Myocyte (in vitro differentiated cells): ENCODE results near the gene ELP5. TPM values are rescaled to one million over a fixed set of nuclear protein-coding genes. Genes with fewer than 3 reads are reported as not detected.
"Not testable (repeated sequence)": the region's sequence is repeated elsewhere in the genome, so short reads cannot be mapped to it uniquely, and the experiment has no call there.

Experiments used
- DNase-seq: peaks from one replicate; pipeline ENCODE4 v3.0.0-alpha.2; 2012; ENCODE audit warnings: low read depth
- total RNA-seq: library from RNA; depleted of rRNA; stranded (reverse); fragments of >200 nt; gene quantifications from 2 replicates; pipeline ENCODE4 v1.2.3, GENCODE V29; 2014

ELP5 gene
- total RNA-seq, 1 donor from 2014 or later: 75.1 TPM

- no peak for DNase-seq
Measured at GRCh38 chr17:7235693-7236665, 16.0 kb upstream of the ELP5 start.

GRCh38 chr17:7236808-7237207 is 15.2 kb upstream of the ELP5 start:
- no peak for DNase-seq

- DNase-seq: no peak
Measured at GRCh38 chr17:7237266-7237760, 14.7 kb upstream of the ELP5 start.

- DNase-seq: peak; percentile 80
Measured at GRCh38 chr17:7237761-7238419, 14.1 kb upstream of the ELP5 start.

- peak; percentile 25 for DNase-seq
Measured at GRCh38 chr17:7238420-7239090, 13.5 kb upstream of the ELP5 start.

GRCh38 chr17:7239091-7240027 is 12.7 kb upstream of the ELP5 start, which contains the start of gene PHF23:
PHF23 (minus strand) TSS chr17:7239457; CDS start chr17:7239279, 178 bp downstream.
- peak; percentile 100 for DNase-seq

GRCh38 chr17:7240375-7240774 is 11.6 kb upstream of the ELP5 start:
- DNase-seq: no peak

GRCh38 chr17:7241090-7241733 is 10.8 kb upstream of the ELP5 start:
- peak; percentile 61 for DNase-seq

- peak; percentile 94 for DNase-seq
Measured at GRCh38 chr17:7241783-7242716, 10.0 kb upstream of the ELP5 start, which contains the start of gene GABARAP. GABARAP (minus strand) TSS chr17:7242449; CDS start chr17:7242330, 119 bp downstream.

- peak; percentile 97 for DNase-seq
Measured at GRCh38 chr17:7242717-7243452, 9.1 kb upstream of the ELP5 start.

- no peak for DNase-seq
Measured at GRCh38 chr17:7243453-7243729, 8.6 kb upstream of the ELP5 start.

GRCh38 chr17:7243838-7244237 is 8.2 kb upstream of the ELP5 start:
- not testable (repeated sequence) for DNase-seq

GRCh38 chr17:7246779-7247178 is 5.2 kb upstream of the ELP5 start:
- no peak for DNase-seq

- DNase-seq: peak; percentile 82
Measured at GRCh38 chr17:7248796-7249195, 3.2 kb upstream of the ELP5 start.

- peak; percentile 65 for DNase-seq
Measured at GRCh38 chr17:7249214-7249613, 2.8 kb upstream of the ELP5 start.

GRCh38 chr17:7249830-7250229 is 2.2 kb upstream of the ELP5 start:
- no peak for DNase-seq

GRCh38 chr17:7250695-7251627 is 1.1 kb upstream of the ELP5 start:
- peak; percentile 69 for DNase-seq
